BLaER1 treated with 17β-estradiol and CSF1 and Interleukin-3, amounts not matched to agents 10 nM and 100 nM (cell line): ENCODE results near the gene SPNS3.

Experiments
- H3K27ac ChIP-seq, 11 experiments: shearing (Covaris generic); formaldehyde crosslinking; 2 replicates each; pipeline ENCODE4 v1.8.1; 2022
- H3K27me3 ChIP-seq, 11 experiments: shearing (Covaris generic); formaldehyde crosslinking; 2 replicates each; pipeline ENCODE4 v1.8.1; 2022
- H3K36me3 ChIP-seq, 11 experiments: shearing (Covaris generic); formaldehyde crosslinking; 2 replicates each; pipeline ENCODE4 v1.8.1; 2022
- H3K4me1 ChIP-seq, 10 experiments: shearing (Covaris generic); formaldehyde crosslinking; 2 replicates each; pipeline ENCODE4 v1.8.1; 2022
- H3K4me2 ChIP-seq, 11 experiments: shearing (Covaris generic); formaldehyde crosslinking; 2 replicates each; pipeline ENCODE4 v1.8.1; 2022
- H3K4me3 ChIP-seq, 10 experiments: shearing (Covaris generic); formaldehyde crosslinking; 2 replicates each; pipeline ENCODE4 v1.8.1; 2022
- H3K9ac ChIP-seq, 11 experiments: shearing (Covaris generic); formaldehyde crosslinking; 2 replicates each; pipeline ENCODE4 v1.8.1; 2022
- H3K9me3 ChIP-seq, 11 experiments: shearing (Covaris generic); formaldehyde crosslinking; replicated peaks in 1 of 11; 2 replicates each; pipeline ENCODE4 v1.8.1; 2022
- H4K20me1 ChIP-seq, 11 experiments: shearing (Covaris generic); formaldehyde crosslinking; 2 replicates each; pipeline ENCODE4 v1.8.1; 2022
- Cebpa-rat ChIP-seq, 11 experiments: shearing (Covaris generic); IDR thresholded peaks; 2 replicates each; pipeline ENCODE4 v1.8.1; 2022

Gene SPNS3

GRCh38 chr17:4525691-4526397 is 92.1 kb downstream of the SPNS3 start:
- Histone ChIP-seq H4K20me1 (no peaks in the 10 kb centered on the region; a peak in 1 of 22 replicates), H3K27ac (peak overlapping the region in 7 of 11 experiments; percentile 86 to 97 (median 94); a peak in 12 of 22 replicates), H3K27me3 (no peaks in the 10 kb centered on the region; a peak in 1 of 22 replicates), H3K4me3 (no peak overlapping the region), H3K4me2 (peak overlapping the region in 2 of 11 experiments; percentile 33 to 44; a peak in 4 of 22 replicates), H3K9ac (peak overlapping the region in 3 of 11 experiments; percentile 70 to 85 (median 81); a peak in 2 of 22 replicates), H3K9me3 (no peaks in the 10 kb centered on the region), H3K36me3 (no peaks in the 10 kb centered on the region), H3K4me1 (peaks cover 26 to 89% (median 84%) of the 10 kb centered on the region in 10 experiments)
- TF ChIP-seq Cebpa-rat (IDR thresholded peaks at IDR 0.05) = no peak

GRCh38 chr17:4527134-4527533 is 93.4 kb downstream of the SPNS3 start:
- Histone ChIP-seq H3K27me3 (no peaks in the 10 kb centered on the region; a peak in 1 of 22 replicates), H3K4me2 (peak overlapping the region in 4 of 11 experiments; percentile 6 to 31 (median 26); a peak in 4 of 22 replicates), H4K20me1 (no peaks in the 10 kb centered on the region; a peak in 1 of 22 replicates), H3K36me3 (no peaks in the 10 kb centered on the region), H3K9me3 (no peaks in the 10 kb centered on the region), H3K4me1 (peaks cover 35 to 89% (median 84%) of the 10 kb centered on the region in 10 experiments), H3K4me3 (no peak overlapping the region), H3K9ac (no peak overlapping the region; a peak in 1 of 22 replicates), H3K27ac (peak overlapping the region in 4 of 11 experiments; percentile 22 to 53 (median 38); a peak in 4 of 22 replicates)
- no peak for TF ChIP-seq Cebpa-rat (IDR thresholded peaks at IDR 0.05)

- TF ChIP-seq Cebpa-rat (IDR thresholded peaks at IDR 0.05) = no peak
- H3K9ac ChIP-seq = no peak overlapping the region
- no peaks in the 10 kb centered on the region; a peak in 1 of 22 replicates for H3K27me3 ChIP-seq
- no peaks in the 10 kb centered on the region for H3K36me3 ChIP-seq
- no peak overlapping the region for H3K4me3 ChIP-seq
- peak overlapping the region in 7 of 11 experiments; percentile 6 to 42 (median 25); a peak in 8 of 22 replicates for H3K4me2 ChIP-seq
- peaks cover 40 to 89% (median 83%) of the 10 kb centered on the region in 10 experiments for H3K4me1 ChIP-seq
- H3K9me3 ChIP-seq = no peaks in the 10 kb centered on the region
- H3K27ac ChIP-seq = peak overlapping the region in 3 of 11 experiments; percentile 10 to 53 (median 34); a peak in 2 of 22 replicates
- no peaks in the 10 kb centered on the region; a peak in 1 of 22 replicates for H4K20me1 ChIP-seq
Observed at GRCh38 chr17:4527566-4528125, 93.9 kb downstream of the SPNS3 start.

- TF ChIP-seq Cebpa-rat (IDR thresholded peaks at IDR 0.05) = no peak
- no peaks in the 10 kb centered on the region; a peak in 1 of 22 replicates for H3K27me3 ChIP-seq
- H3K36me3 ChIP-seq = no peaks in the 10 kb centered on the region; a peak in 1 of 22 replicates
- H3K4me1 ChIP-seq = peaks cover 42 to 89% (median 81%) of the 10 kb centered on the region in 10 experiments
- 0 out of 22 replicates have a peak overlapping the region, but pooled peaks of 4 of the 11 experiments have one; percentile 0 to 22 (median 6) for H3K9ac ChIP-seq
- no peaks in the 10 kb centered on the region for H3K9me3 ChIP-seq
- H4K20me1 ChIP-seq = peaks cover 0 to 16% (median 0%) of the 10 kb centered on the region in 11 experiments; a peak in 4 of 22 replicates
- H3K4me3 ChIP-seq = no peak overlapping the region
- peak overlapping the region in 4 of 11 experiments; percentile 16 to 38 (median 32); a peak in 5 of 22 replicates for H3K27ac ChIP-seq
- peak overlapping the region in 9 of 11 experiments; percentile 5 to 92 (median 36); a peak in 17 of 22 replicates for H3K4me2 ChIP-seq
Observed at GRCh38 chr17:4529533-4530152, 95.9 kb downstream of the SPNS3 start.

- Histone ChIP-seq H3K4me2 (peak overlapping the region; percentile 51 to 92 (median 83)), H3K4me3 (peak overlapping the region in 3 of 10 experiments; percentile 2 to 24 (median 2); a peak in 1 of 20 replicates), H3K9me3 (no peaks in the 10 kb centered on the region), H3K4me1 (peaks cover 36 to 88% (median 83%) of the 10 kb centered on the region in 10 experiments), H3K36me3 (no peaks in the 10 kb centered on the region; a peak in 1 of 22 replicates), H4K20me1 (peaks cover 0 to 29% (median 0%) of the 10 kb centered on the region in 11 experiments; a peak in 6 of 22 replicates), H3K27me3 (no peaks in the 10 kb centered on the region; a peak in 1 of 22 replicates), H3K9ac (peak overlapping the region; percentile 39 to 58 (median 46); a peak in 17 of 22 replicates), H3K27ac (peak overlapping the region in 10 of 11 experiments; percentile 27 to 65 (median 56); a peak in 16 of 22 replicates)
- TF ChIP-seq Cebpa-rat (IDR thresholded peaks at IDR 0.05) = no peak
Observed at GRCh38 chr17:4530799-4531730, 97.3 kb downstream of the SPNS3 start.

- H3K27me3 ChIP-seq = no peaks in the 10 kb centered on the region; a peak in 1 of 22 replicates
- peak overlapping the region; percentile 51 to 92 (median 83) for H3K4me2 ChIP-seq
- peaks cover 0 to 40% (median 9%) of the 10 kb centered on the region in 11 experiments; a peak in 17 of 22 replicates for H4K20me1 ChIP-seq
- no peak for TF ChIP-seq Cebpa-rat (IDR thresholded peaks at IDR 0.05)
- peak overlapping the region in 6 of 11 experiments; percentile 27 to 65 (median 63); a peak in 9 of 22 replicates for H3K27ac ChIP-seq
- peak overlapping the region in 8 of 11 experiments; percentile 43 to 58 (median 47); a peak in 8 of 22 replicates for H3K9ac ChIP-seq
- H3K9me3 ChIP-seq = no peaks in the 10 kb centered on the region
- H3K4me3 ChIP-seq = peak overlapping the region in 3 of 10 experiments; percentile 2 to 24 (median 2); a peak in 1 of 20 replicates
- peaks cover 47 to 98% (median 89%) of the 10 kb centered on the region in 10 experiments for H3K4me1 ChIP-seq
- H3K36me3 ChIP-seq = peaks cover 0 to 5% (median 2%) of the 10 kb centered on the region in 11 experiments; a peak in 8 of 22 replicates
Observed at GRCh38 chr17:4531988-4532736, 98.4 kb downstream of the SPNS3 start.
